Heart right ventricle (tissue), 16 donors: ENCODE results near the gene CAPRIN1. TPM values are rescaled to one million over a fixed set of nuclear protein-coding genes. Genes with fewer than 3 reads are reported as not detected.

Source experiments
- ATAC-seq, 8 donors: fragments of 200-7000 bp; cut with Tn5 transposase; one replicate each; pipeline ENCODE4 v1.9.1; 2020; ENCODE audit warnings: mild to moderate bottlenecking in 8 of 8, moderate library complexity in 8 of 8, moderate number of reproducible peaks in 1 of 8
- DNase-seq, 2 donors: peaks; one replicate each; pipeline ENCODE4 v3.0.0-alpha.2; 2020
- H3K27ac ChIP-seq, 10 donors: fragments of 200-600 bp; sonication (generic) in 2 of 10; one replicate each; pipeline versions ENCODE4 v1.5.0 to v1.8.0; 2020 to 2022; ENCODE audit warnings: mild to moderate bottlenecking in 3 of 10
- H3K27me3 ChIP-seq, 7 donors: fragments of 200-600 bp; one replicate each; pipeline ENCODE4 v1.8.0; 2021 to 2022; ENCODE audit warnings: mild to moderate bottlenecking in 2 of 7
- H3K36me3 ChIP-seq, 9 donors: fragments of 200-600 bp; sonication (generic) in 1 of 9; one replicate each; pipeline versions ENCODE4 v1.5.0 to v1.8.0; 2020 to 2022; ENCODE audit warnings: mild to moderate bottlenecking in 2 of 9
- H3K4me1 ChIP-seq, 9 donors: fragments of 200-600 bp; sonication (generic) in 1 of 9; one replicate each; pipeline versions ENCODE4 v1.5.0 to v1.8.0; 2020 to 2022; ENCODE audit warnings: mild to moderate bottlenecking in 4 of 9
- H3K4me3 ChIP-seq, 10 donors: fragments of 200-600 bp; sonication (generic) in 2 of 10; one replicate each; pipeline versions ENCODE4 v1.5.0 to v1.8.0; 2020 to 2022; ENCODE audit warnings: mild to moderate bottlenecking in 7 of 10, moderate library complexity in 2 of 10
- H3K9me3 ChIP-seq, 11 donors: fragments of 200-600 bp in 10 of 11; sonication (generic) in 2 of 11; one replicate each; pipeline versions ENCODE4 v1.5.0 to v1.8.0; 2013 to 2022; ENCODE audit warnings: mild to moderate bottlenecking in 2 of 11, control low read depth in 1 of 11, moderate library complexity in 1 of 11
- WGBS, 2 donors: extraction: QIAGEN DNeasy Blood & Tissue Kit; methylation state at CpG; one replicate each; pipeline ENCODE4 v1.1.7; 2013; ENCODE audit warnings: inconsistent platforms in 1 of 2; 5-methylcytosine and 5-hydroxymethylcytosine counted together
- intact Hi-C, 10 donors: fragments of 100-400 bp; cut with DNase I; formaldehyde crosslinking; loops; one replicate each; pipeline versions ENCODE4 v1.11.1 to v1.14.2; 2022
- polyA plus RNA-seq, 2 donors: library from polyadenylated mRNA; stranded (reverse); fragments of 200-250 nt; gene quantifications; one replicate each; pipeline ENCODE4 v1.2.3, GENCODE V29; 2013
- total RNA-seq, 10 donors: library from RNA; stranded (reverse); fragmentation: NEBNext Ultra II Directional in 3 of 10; extraction: Animal tissue kit (Norgen Biotek cat#: 25700) in 3 of 10; gene quantifications; one replicate each; pipeline versions ENCODE4 v1.2.1 to v1.2.4, GENCODE V29; 2021 to 2023
- TF ChIP-seq, protein P1 (sequence below), 9 donors: fragments of 200-600 bp; sonication (generic) in 2 of 9; IDR thresholded peaks; one replicate each; pipeline versions ENCODE4 v1.5.0 to v1.8.0; 2021 to 2022; ENCODE audit warnings: antibody characterized with exemption in 9 of 9, mild to moderate bottlenecking in 5 of 9, moderate library complexity in 1 of 9
- donor health status: Arrhythmogenic right ventricular cardiomyopathy.
- donor health status: ischemic (EF 13 %, LVEDD 7.1; RV severe dilation, severe dysfunction).
- donor health status: healthy with polysubstance abuse.
- donor health status: DM: no; HTN: yes; CAD: no.
- donor health status: DM: no; HTN: no; CAD: no.
- donor health status: ischemic (EF 25% LVEDD 6.9; RV normal size, moderate dysfunction).
- donor health status: ischemic (EF 25% LVEDD 5.7; RV mildly dilated, moderate dysfunction).
- donor health status: healthy.
- donor health status: DM: yes; HTN: yes; CAD: no.
- donor health status: Ischemic cardiomyopathy.
- donor health status: ischemic (EF 35%, LVEDD 5.7; RV mildly dilated, moderate dysfunction).
- donor health status: nonischemic (EF 11% LVEDD 7.7; RV severe dilation, severe dysfunction).
- donor health status: DM: yes; HTN: yes; CAD: no.
- donor health status: PGD.
- donor health status: ischemic (EF 29% LVEDD 5.4; RV normal size, mild dysfunction).
- donor health status: nonischemic (EF 23%, LVEDD 6.1; RV moderate dilation, normal function).

CAPRIN1 gene
- total and polyA plus RNA-seq, 12 donors = 37.9 to 142 (median 118) TPM

DNA sequence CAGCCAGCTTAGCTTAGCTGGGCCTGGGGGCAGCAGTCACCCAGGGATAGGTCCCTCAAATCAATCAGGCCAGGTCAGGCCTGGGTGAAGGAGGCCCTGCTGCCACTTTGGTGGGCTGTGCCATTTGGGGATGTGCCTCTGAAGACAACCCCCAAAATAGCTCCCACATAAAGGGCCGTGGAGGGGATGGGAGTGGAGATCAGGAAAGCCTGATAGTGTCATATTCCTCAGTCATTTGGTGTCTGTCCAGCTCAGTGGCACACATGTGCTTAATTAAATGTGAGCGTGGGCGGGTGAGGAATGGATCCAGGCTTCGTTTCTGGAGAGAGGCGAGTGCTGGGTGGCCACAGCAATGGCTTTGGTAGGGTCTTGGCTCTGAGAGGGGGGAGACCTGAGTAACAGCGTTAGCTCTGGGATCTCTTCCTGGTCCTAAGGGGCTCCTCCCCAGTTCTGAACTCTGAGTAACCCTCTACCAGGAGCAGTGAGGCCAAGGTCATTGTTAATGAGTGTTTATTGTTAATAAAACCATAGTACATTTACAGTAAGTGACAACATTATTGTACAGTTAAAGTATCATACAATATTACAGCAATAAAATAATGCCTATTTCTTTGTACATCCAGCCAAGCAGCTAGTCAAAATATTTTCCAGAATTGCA, 99.1 kb downstream of the CAPRIN1 start:
- DNase-seq (no peak), ATAC-seq (no peak)
- no peaks in the 10 kb centered on the region for H3K27me3 ChIP-seq
- intact Hi-C loops = no loop called here
- peaks cover 0 to 96% (median 16%) of the 10 kb centered on the region in 9 donors for H3K36me3 ChIP-seq
- 67% methylated on average over 6 of the region's 6 CpGs for WGBS, 2 donors
- no peak overlapping the region for H3K27ac ChIP-seq
- TF ChIP-seq, protein P1, sequence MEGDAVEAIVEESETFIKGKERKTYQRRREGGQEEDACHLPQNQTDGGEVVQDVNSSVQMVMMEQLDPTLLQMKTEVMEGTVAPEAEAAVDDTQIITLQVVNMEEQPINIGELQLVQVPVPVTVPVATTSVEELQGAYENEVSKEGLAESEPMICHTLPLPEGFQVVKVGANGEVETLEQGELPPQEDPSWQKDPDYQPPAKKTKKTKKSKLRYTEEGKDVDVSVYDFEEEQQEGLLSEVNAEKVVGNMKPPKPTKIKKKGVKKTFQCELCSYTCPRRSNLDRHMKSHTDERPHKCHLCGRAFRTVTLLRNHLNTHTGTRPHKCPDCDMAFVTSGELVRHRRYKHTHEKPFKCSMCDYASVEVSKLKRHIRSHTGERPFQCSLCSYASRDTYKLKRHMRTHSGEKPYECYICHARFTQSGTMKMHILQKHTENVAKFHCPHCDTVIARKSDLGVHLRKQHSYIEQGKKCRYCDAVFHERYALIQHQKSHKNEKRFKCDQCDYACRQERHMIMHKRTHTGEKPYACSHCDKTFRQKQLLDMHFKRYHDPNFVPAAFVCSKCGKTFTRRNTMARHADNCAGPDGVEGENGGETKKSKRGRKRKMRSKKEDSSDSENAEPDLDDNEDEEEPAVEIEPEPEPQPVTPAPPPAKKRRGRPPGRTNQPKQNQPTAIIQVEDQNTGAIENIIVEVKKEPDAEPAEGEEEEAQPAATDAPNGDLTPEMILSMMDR (IDR thresholded peaks at IDR 0.05) = no peak
- H3K4me1 ChIP-seq = peaks cover 0 to 11% (median 0%) of the 10 kb centered on the region in 9 donors
- H3K4me3 ChIP-seq = no peak overlapping the region
- no peaks in the 10 kb centered on the region for H3K9me3 ChIP-seq

Other genes starting within 250 kb of the CAPRIN1 start
- gene LMO2, start 159.7 kb upstream of the CAPRIN1 start, total RNA-seq = 10 to 100 TPM in 3 of 10 donors, 1 to 10 TPM in 7; 3.9 to 16.9 (median 9.1) TPM
- 10 to 100 TPM; 10.7 to 14.0 TPM for gene LMO2, start 159.7 kb upstream of the CAPRIN1 start, polyA plus RNA-seq
- gene NAT10, start 53.9 kb downstream of the CAPRIN1 start, total RNA-seq = 10 to 100 TPM; 16.6 to 26.4 (median 22.4) TPM
- 10 to 100 TPM; 16.2 to 21.1 TPM for gene NAT10, start 53.9 kb downstream of the CAPRIN1 start, polyA plus RNA-seq